SK-N-SH treated with all-trans-retinoic acid at 6 μM for 48 hours (cell line): ENCODE results near the gene CTIF.

Source experiments
- ATAC-seq: fragments of 200-7000 bp; cut with Tn5 transposase; 3 replicates; pipeline ENCODE4 v1.9.1; 2020; ENCODE audit warnings: mild to moderate bottlenecking, moderate library complexity
- ARNTL ChIP-seq: fragments of 450-650 bp; formaldehyde crosslinking; IDR thresholded peaks from 2 replicates; pipeline ENCODE4 v1.5.0; 2020; ENCODE audit warnings: low read depth, mild to moderate bottlenecking, moderate library complexity, borderline replicate concordance
- BACH2 ChIP-seq: fragments of 250-450 bp; sonication (Bioruptor Pico); IDR thresholded peaks from 2 replicates; pipeline ENCODE4 v1.9.0; 2021; ENCODE audit warnings: mild to moderate bottlenecking, borderline replicate concordance
- CREB5 ChIP-seq: fragments of 250-450 bp; sonication (Bioruptor Pico); IDR thresholded peaks from 2 replicates; pipeline ENCODE4 v1.5.1; 2020; ENCODE audit warnings: low read depth, mild to moderate bottlenecking, moderate library complexity
- CSDC2 ChIP-seq: fragments of 250-450 bp; sonication (Bioruptor Pico); IDR thresholded peaks from 2 replicates; pipeline ENCODE4 v1.5.0; 2020; ENCODE audit warnings: mild to moderate bottlenecking, moderate library complexity
- ESRRG ChIP-seq: fragments of 250-450 bp; sonication (Bioruptor Pico); IDR thresholded peaks from 2 replicates; pipeline ENCODE4 v1.6.1; 2021; ENCODE audit warnings: mild to moderate bottlenecking
- GLIS3 ChIP-seq: fragments of 250-450 bp; sonication (Bioruptor Pico); IDR thresholded peaks from 2 replicates; pipeline ENCODE4 v1.5.0; 2020; ENCODE audit warnings: mild to moderate bottlenecking, moderate library complexity
- OSR1 ChIP-seq: fragments of 250-450 bp; sonication (Bioruptor Pico); IDR thresholded peaks from 2 replicates; pipeline ENCODE4 v1.8.0; 2022; ENCODE audit warnings: moderate library complexity, mild to moderate bottlenecking, inconsistent platforms
- POU6F1 ChIP-seq: fragments of 250-450 bp; sonication (Bioruptor Pico); IDR thresholded peaks from 2 replicates; pipeline ENCODE4 v1.8.0; 2021; ENCODE audit warnings: low read depth, mild to moderate bottlenecking, moderate library complexity, borderline replicate concordance
- PPARA ChIP-seq: fragments of 250-450 bp; sonication (Bioruptor Pico); IDR thresholded peaks from 2 replicates; pipeline ENCODE4 v1.5.0; 2020; ENCODE audit warnings: mild to moderate bottlenecking, borderline replicate concordance
- SNAI2 ChIP-seq: fragments of 250-450 bp; sonication (Bioruptor Pico); IDR thresholded peaks from 2 replicates; pipeline ENCODE4 v1.5.0; 2020; ENCODE audit warnings: mild to moderate bottlenecking, moderate library complexity
- TCF4 ChIP-seq: fragments of 250-450 bp; sonication (Bioruptor Pico); IDR thresholded peaks from 2 replicates; pipeline ENCODE4 v1.8.0; 2021; ENCODE audit warnings: mild to moderate bottlenecking, moderate library complexity, borderline replicate concordance
- ZFP3 ChIP-seq: fragments of 250-450 bp; sonication (Bioruptor Pico); IDR thresholded peaks from 2 replicates; pipeline ENCODE4 v1.5.0; 2020; ENCODE audit warnings: mild to moderate bottlenecking, moderate library complexity
- ZFP30 ChIP-seq: fragments of 450-650 bp; formaldehyde crosslinking; IDR thresholded peaks from 2 replicates; pipeline ENCODE4 v1.5.0; 2022; ENCODE audit warnings: mild to moderate bottlenecking, moderate library complexity
- ZNF565 ChIP-seq: fragments of 450-650 bp; formaldehyde crosslinking; conservative IDR thresholded peaks from 2 replicates; pipeline ENCODE4 v1.5.0; 2020; ENCODE audit warnings: low read depth, mild to moderate bottlenecking, moderate library complexity
- ZNF70 ChIP-seq: fragments of 450-650 bp; formaldehyde crosslinking; IDR thresholded peaks from 2 replicates; pipeline ENCODE4 v1.5.0; 2020; ENCODE audit warnings: mild to moderate bottlenecking, moderate library complexity
- TF ChIP-seq, protein P1 (sequence below): fragments of 250-450 bp; sonication (Bioruptor Pico); IDR thresholded peaks from 2 replicates; pipeline ENCODE4 v1.8.0; 2020; ENCODE audit warnings: mild to moderate bottlenecking, moderate library complexity, borderline replicate concordance
- TF ChIP-seq, protein P2 (sequence below): fragments of 250-450 bp; sonication (Bioruptor Pico); IDR thresholded peaks from 2 replicates; pipeline ENCODE4 v1.5.1; 2021; ENCODE audit warnings: mild to moderate bottlenecking, moderate library complexity
- TF ChIP-seq, protein P3 (sequence below): fragments of 250-450 bp; sonication (Bioruptor Pico); IDR thresholded peaks from 2 replicates; pipeline ENCODE4 v1.5.0; 2020; ENCODE audit warnings: mild to moderate bottlenecking, moderate library complexity

CTIF gene

GRCh38 chr18:48577478-48578190, 38.8 kb downstream of the CTIF start:
- TF ChIP-seq TCF4 (CRISPR knock-in tag) (no peak), ZNF565 (no peak), ZFP3 (no peak), ZFP30 (CRISPR knock-in tag) (no peak), ESRRG (CRISPR knock-in tag) (no peak)
- TF ChIP-seq, protein P1, sequence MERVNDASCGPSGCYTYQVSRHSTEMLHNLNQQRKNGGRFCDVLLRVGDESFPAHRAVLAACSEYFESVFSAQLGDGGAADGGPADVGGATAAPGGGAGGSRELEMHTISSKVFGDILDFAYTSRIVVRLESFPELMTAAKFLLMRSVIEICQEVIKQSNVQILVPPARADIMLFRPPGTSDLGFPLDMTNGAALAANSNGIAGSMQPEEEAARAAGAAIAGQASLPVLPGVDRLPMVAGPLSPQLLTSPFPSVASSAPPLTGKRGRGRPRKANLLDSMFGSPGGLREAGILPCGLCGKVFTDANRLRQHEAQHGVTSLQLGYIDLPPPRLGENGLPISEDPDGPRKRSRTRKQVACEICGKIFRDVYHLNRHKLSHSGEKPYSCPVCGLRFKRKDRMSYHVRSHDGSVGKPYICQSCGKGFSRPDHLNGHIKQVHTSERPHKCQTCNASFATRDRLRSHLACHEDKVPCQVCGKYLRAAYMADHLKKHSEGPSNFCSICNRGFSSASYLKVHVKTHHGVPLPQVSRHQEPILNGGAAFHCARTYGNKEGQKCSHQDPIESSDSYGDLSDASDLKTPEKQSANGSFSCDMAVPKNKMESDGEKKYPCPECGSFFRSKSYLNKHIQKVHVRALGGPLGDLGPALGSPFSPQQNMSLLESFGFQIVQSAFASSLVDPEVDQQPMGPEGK, result no peak
- TF ChIP-seq, protein P2, sequence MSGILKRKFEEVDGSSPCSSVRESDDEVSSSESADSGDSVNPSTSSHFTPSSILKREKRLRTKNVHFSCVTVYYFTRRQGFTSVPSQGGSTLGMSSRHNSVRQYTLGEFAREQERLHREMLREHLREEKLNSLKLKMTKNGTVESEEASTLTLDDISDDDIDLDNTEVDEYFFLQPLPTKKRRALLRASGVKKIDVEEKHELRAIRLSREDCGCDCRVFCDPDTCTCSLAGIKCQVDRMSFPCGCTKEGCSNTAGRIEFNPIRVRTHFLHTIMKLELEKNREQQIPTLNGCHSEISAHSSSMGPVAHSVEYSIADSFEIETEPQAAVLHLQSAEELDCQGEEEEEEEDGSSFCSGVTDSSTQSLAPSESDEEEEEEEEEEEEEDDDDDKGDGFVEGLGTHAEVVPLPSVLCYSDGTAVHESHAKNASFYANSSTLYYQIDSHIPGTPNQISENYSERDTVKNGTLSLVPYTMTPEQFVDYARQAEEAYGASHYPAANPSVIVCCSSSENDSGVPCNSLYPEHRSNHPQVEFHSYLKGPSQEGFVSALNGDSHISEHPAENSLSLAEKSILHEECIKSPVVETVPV, result no peak
- ATAC-seq, result no peak

- TF ChIP-seq ZNF70, result no peak
- TF ChIP-seq ZFP3, result no peak
- no peak for TF ChIP-seq ARNTL (CRISPR knock-in tag)
- TF ChIP-seq SNAI2 (CRISPR knock-in tag), result no peak
- no peak for TF ChIP-seq ESRRG (CRISPR knock-in tag)
- TF ChIP-seq GLIS3 (CRISPR knock-in tag), result no peak
- no peak for TF ChIP-seq CSDC2 (CRISPR knock-in tag)
- no peak for TF ChIP-seq BACH2
- no peak for TF ChIP-seq PPARA (CRISPR knock-in tag)
- TF ChIP-seq POU6F1 (CRISPR knock-in tag), result no peak
- TF ChIP-seq, protein P3, sequence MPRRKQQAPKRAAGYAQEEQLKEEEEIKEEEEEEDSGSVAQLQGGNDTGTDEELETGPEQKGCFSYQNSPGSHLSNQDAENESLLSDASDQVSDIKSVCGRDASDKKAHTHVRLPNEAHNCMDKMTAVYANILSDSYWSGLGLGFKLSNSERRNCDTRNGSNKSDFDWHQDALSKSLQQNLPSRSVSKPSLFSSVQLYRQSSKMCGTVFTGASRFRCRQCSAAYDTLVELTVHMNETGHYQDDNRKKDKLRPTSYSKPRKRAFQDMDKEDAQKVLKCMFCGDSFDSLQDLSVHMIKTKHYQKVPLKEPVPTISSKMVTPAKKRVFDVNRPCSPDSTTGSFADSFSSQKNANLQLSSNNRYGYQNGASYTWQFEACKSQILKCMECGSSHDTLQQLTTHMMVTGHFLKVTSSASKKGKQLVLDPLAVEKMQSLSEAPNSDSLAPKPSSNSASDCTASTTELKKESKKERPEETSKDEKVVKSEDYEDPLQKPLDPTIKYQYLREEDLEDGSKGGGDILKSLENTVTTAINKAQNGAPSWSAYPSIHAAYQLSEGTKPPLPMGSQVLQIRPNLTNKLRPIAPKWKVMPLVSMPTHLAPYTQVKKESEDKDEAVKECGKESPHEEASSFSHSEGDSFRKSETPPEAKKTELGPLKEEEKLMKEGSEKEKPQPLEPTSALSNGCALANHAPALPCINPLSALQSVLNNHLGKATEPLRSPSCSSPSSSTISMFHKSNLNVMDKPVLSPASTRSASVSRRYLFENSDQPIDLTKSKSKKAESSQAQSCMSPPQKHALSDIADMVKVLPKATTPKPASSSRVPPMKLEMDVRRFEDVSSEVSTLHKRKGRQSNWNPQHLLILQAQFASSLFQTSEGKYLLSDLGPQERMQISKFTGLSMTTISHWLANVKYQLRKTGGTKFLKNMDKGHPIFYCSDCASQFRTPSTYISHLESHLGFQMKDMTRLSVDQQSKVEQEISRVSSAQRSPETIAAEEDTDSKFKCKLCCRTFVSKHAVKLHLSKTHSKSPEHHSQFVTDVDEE, result no peak
- TF ChIP-seq, protein P1, result no peak
- TF ChIP-seq CREB5, result no peak
- TF ChIP-seq, all 23 proteins: peak for 0
- ATAC-seq, result no peak
Measured at GRCh38 chr18:48578289-48578688, 39.5 kb downstream of the CTIF start.

- ATAC-seq, result no peak
- TF ChIP-seq CSDC2 (CRISPR knock-in tag), result no peak
- no peak for TF ChIP-seq BACH2
- TF ChIP-seq POU6F1 (CRISPR knock-in tag), result no peak
- no peak for TF ChIP-seq OSR1 (CRISPR knock-in tag)
- no peak for TF ChIP-seq ZNF70
- TF ChIP-seq CREB5, result no peak
- TF ChIP-seq, protein P2, result no peak
- TF ChIP-seq SNAI2 (CRISPR knock-in tag), result no peak
Measured at GRCh38 chr18:48580066-48580465, 41.2 kb downstream of the CTIF start.
